ENCODE measurements around the gene GCN1.
A peak's percentile ranks its signal among the peaks of the same experiment; 100 is the strongest.

GCN1 gene

GRCh38 chr12:120100630-120101029 lies 93.9 kb downstream of the GCN1 start:
- Histone ChIP-seq H3K9me3 (ENCODE audit: low read length) (no peaks in the 10 kb centered on the region), H3K4me3 (ENCODE audit: low read length) (no peak overlapping the region), H3K36me3 (ENCODE audit: insufficient read depth, low read length) (peaks cover 48% of the 10 kb centered on the region), H3K27me3 (ENCODE audit: insufficient read depth, low read length) (no peaks in the 10 kb centered on the region), H3K4me1 (ENCODE audit: insufficient read depth, low read length) (peaks cover 2% of the 10 kb centered on the region), H2AFZ (ENCODE audit: low read depth, low read length) (no peak overlapping the region)

DNA sequence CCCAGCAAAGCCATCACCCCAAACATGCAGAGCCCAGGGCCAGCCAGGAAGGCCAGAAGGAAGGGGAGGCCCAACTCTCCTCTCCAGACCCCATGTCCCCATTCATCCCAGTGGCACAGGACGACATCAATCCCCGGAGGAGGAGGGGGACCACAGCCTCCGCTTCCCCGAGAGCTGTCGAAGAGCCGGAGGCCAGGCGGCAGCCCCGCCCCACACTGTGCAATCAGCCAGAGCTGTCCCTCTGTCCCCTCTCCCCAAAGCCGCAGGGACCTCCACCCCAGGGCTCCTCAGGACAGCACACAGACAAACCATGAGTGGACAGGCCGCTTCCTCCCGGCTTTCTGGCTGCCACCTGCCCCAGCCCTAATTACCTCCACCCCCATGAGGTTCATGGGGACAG lies 94.8 kb downstream of the GCN1 start:
- Histone ChIP-seq H2AFZ (ENCODE audit: low read depth, low read length) (no peak overlapping the region), H3K4me3 (ENCODE audit: low read length) (no peak overlapping the region), H3K9me3 (ENCODE audit: low read length) (no peaks in the 10 kb centered on the region), H3K27me3 (ENCODE audit: insufficient read depth, low read length) (no peaks in the 10 kb centered on the region), H3K4me1 (ENCODE audit: insufficient read depth, low read length) (peaks cover 4% of the 10 kb centered on the region), H3K36me3 (ENCODE audit: insufficient read depth, low read length) (peaks cover 44% of the 10 kb centered on the region)

DNA sequence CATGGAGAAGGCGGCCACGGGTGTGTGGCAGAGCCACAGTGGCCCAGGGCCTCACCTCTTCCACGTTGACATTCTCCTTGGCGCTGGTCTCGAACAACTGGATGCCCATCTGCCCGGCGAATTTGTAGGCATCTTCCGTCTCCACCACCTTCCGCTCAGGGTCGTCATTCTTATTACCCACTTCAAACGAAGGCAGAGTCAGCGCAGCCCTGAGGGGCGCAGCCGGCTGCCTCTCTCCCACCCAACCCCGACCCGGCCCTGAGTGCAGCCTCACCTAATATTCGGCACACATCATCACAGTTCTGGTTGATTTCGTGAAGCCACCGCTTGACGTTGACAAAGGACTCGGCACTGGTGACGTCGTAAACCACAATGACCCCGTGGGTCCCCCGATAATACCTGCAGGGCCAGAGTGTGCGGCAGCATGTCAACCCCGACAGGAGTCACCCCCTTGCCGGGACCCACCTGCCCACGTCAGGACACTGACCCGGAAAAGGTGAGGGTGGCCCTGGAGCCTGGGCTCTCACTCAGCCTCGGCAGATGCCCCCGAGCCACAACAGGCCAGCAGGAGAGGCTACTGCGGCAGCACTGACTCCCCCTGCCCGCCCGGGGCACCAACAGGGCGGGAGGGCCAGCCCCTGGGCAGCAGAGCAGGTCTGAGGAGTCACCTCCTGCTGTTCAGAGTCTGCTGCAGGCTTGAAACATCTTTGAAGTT lies 95.6 kb downstream of the GCN1 start:
- H3K4me1 ChIP-seq (ENCODE audit: insufficient read depth, low read length), result peaks cover 12% of the 10 kb centered on the region
- peaks cover 44% of the 10 kb centered on the region for H3K36me3 ChIP-seq (ENCODE audit: insufficient read depth, low read length)
- no peaks in the 10 kb centered on the region for H3K27me3 ChIP-seq (ENCODE audit: insufficient read depth, low read length)
- no peak overlapping the region for H2AFZ ChIP-seq (ENCODE audit: low read depth, low read length)
- no peak overlapping the region for H3K4me3 ChIP-seq (ENCODE audit: low read length)
- no peaks in the 10 kb centered on the region for H3K9me3 ChIP-seq (ENCODE audit: low read length)

DNA sequence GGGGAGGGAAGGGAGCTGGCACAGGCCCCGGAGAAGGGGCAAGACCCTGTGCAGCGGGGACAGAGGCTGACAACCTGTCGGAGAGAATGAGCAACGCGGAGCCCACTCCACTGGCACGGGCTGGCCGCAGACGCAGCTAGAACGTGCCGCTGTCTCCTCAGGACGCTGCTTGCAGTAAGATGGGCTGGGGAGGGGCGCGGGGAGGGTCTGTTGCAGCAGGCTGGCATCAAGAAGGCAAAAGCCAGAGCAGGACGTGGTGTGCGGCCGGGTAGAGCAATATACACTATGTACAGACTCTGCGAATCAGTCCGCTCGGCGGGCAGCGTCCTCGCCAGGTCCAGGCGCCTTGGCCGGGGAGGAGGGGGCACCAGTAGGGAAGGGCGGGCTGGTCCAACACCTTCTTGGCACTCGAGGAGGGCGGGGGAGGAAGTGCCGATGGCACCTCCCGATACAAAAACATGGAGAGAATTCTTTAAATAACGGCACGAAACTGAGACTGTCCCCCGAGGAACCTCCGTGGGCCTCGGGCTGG lies 97.8 kb downstream of the GCN1 start:
- Histone ChIP-seq H3K9me3 (ENCODE audit: low read length) (no peaks in the 10 kb centered on the region), H2AFZ (ENCODE audit: low read depth, low read length) (no peak overlapping the region), H3K36me3 (ENCODE audit: insufficient read depth, low read length) (peaks cover 31% of the 10 kb centered on the region)

GRCh38 chr12:120095736-120096135 lies 98.8 kb downstream of the GCN1 start:
- Histone ChIP-seq H3K36me3 (ENCODE audit: insufficient read depth, low read length) (peaks cover 28% of the 10 kb centered on the region), H2AFZ (ENCODE audit: low read depth, low read length) (no peak overlapping the region), H3K4me3 (ENCODE audit: low read length) (no peak overlapping the region), H3K9me3 (ENCODE audit: low read length) (no peaks in the 10 kb centered on the region), H3K4me1 (ENCODE audit: insufficient read depth, low read length) (peaks cover 25% of the 10 kb centered on the region), H3K27me3 (ENCODE audit: insufficient read depth, low read length) (no peaks in the 10 kb centered on the region)

More for the DNA sequence above, 97.8 kb downstream of the GCN1 start:
- Histone ChIP-seq H3K27me3 (ENCODE audit: insufficient read depth, low read length) (no peaks in the 10 kb centered on the region), H3K4me1 (ENCODE audit: insufficient read depth, low read length) (peaks cover 25% of the 10 kb centered on the region), H3K4me3 (ENCODE audit: low read length) (no peak overlapping the region)

DNA sequence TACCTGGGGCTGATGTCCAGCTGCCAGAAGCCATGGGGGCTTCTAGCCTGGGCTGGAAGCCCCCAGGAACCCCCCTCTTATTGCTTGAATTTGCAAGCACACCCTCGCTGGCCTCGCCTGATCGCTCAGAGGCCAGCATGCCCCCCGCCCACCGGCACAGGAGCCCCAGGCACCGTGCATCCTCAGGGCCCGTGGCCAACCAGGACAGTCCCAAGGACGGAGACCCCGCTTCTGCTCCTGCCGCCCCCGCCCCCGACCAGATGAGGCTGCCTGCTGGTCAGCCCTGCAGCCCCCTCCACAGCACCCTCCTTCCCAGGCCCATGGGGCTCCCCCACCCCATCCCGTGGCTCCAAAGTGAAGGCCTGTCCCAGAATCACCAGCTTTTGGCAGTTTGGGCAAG lies 99.2 kb downstream of the GCN1 start:
- Histone ChIP-seq H3K36me3 (ENCODE audit: insufficient read depth, low read length) (peaks cover 24% of the 10 kb centered on the region), H3K4me3 (ENCODE audit: low read length) (no peak overlapping the region), H3K27me3 (ENCODE audit: insufficient read depth, low read length) (no peaks in the 10 kb centered on the region), H3K4me1 (ENCODE audit: insufficient read depth, low read length) (peaks cover 26% of the 10 kb centered on the region), H2AFZ (ENCODE audit: low read depth, low read length) (no peak overlapping the region), H3K9me3 (ENCODE audit: low read length) (no peaks in the 10 kb centered on the region)

GRCh38 chr12:120094485-120094884 lies 100.0 kb downstream of the GCN1 start:
- Histone ChIP-seq H2AFZ (ENCODE audit: low read depth, low read length) (no peak overlapping the region), H3K4me1 (ENCODE audit: insufficient read depth, low read length) (peaks cover 27% of the 10 kb centered on the region), H3K36me3 (ENCODE audit: insufficient read depth, low read length) (peaks cover 21% of the 10 kb centered on the region), H3K27me3 (ENCODE audit: insufficient read depth, low read length) (no peaks in the 10 kb centered on the region), H3K9me3 (ENCODE audit: low read length) (no peaks in the 10 kb centered on the region), H3K4me3 (ENCODE audit: low read length) (no peak overlapping the region)

DNA sequence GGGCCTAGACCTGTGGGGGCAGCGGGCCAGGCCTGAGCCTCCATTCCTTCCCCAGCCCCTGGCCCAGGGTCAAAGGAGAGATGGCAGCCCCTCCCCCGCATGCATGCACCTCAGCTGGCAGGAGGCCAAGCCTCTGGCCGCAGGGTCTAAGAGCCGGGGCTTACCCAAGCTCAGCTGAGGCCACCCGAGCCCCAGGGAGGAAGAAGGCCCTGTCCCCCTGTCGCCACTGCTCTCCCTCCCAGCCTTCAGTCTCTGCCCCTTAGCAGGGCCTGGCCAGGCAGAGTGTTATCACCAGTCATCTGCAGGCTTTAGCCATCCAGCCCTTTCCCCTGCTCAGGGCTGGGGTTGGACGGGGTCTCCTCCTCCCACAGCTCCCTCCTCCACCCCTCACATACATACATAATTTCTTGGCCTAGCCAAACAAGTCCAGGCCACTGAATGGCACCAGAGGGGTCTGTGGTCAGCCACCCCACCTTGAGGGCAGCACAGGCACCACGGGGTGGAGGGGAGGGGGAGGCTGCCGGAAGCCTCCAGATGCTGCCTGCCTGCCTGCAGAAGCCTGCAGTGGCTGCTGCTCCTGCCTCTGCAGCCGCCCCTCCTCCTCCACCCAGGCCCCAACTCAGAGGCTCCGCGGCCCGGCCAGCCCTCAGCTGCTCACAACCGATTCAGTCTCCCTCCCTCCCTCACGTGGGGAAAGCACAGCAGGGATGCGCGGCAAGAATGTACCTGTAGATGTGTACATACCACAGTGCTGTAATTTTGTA lies 100.7 kb downstream of the GCN1 start:
- H3K36me3 ChIP-seq (ENCODE audit: insufficient read depth, low read length), result peaks cover 16% of the 10 kb centered on the region
- no peak overlapping the region for H2AFZ ChIP-seq (ENCODE audit: low read depth, low read length)
- peak overlapping the region; percentile 22 for H3K4me3 ChIP-seq (ENCODE audit: low read length)
- no peaks in the 10 kb centered on the region for H3K27me3 ChIP-seq (ENCODE audit: insufficient read depth, low read length)
- H3K9me3 ChIP-seq (ENCODE audit: low read length), result no peaks in the 10 kb centered on the region
- H3K4me1 ChIP-seq (ENCODE audit: insufficient read depth, low read length), result peaks cover 27% of the 10 kb centered on the region

GRCh38 chr12:120093336-120093591 lies 101.3 kb downstream of the GCN1 start:
- Histone ChIP-seq H2AFZ (ENCODE audit: low read depth, low read length) (no peak overlapping the region), H3K9me3 (ENCODE audit: low read length) (no peaks in the 10 kb centered on the region), H3K36me3 (ENCODE audit: insufficient read depth, low read length) (peaks cover 11% of the 10 kb centered on the region), H3K4me3 (ENCODE audit: low read length) (no peak overlapping the region), H3K27me3 (ENCODE audit: insufficient read depth, low read length) (no peaks in the 10 kb centered on the region), H3K4me1 (ENCODE audit: insufficient read depth, low read length) (peaks cover 27% of the 10 kb centered on the region)

DNA sequence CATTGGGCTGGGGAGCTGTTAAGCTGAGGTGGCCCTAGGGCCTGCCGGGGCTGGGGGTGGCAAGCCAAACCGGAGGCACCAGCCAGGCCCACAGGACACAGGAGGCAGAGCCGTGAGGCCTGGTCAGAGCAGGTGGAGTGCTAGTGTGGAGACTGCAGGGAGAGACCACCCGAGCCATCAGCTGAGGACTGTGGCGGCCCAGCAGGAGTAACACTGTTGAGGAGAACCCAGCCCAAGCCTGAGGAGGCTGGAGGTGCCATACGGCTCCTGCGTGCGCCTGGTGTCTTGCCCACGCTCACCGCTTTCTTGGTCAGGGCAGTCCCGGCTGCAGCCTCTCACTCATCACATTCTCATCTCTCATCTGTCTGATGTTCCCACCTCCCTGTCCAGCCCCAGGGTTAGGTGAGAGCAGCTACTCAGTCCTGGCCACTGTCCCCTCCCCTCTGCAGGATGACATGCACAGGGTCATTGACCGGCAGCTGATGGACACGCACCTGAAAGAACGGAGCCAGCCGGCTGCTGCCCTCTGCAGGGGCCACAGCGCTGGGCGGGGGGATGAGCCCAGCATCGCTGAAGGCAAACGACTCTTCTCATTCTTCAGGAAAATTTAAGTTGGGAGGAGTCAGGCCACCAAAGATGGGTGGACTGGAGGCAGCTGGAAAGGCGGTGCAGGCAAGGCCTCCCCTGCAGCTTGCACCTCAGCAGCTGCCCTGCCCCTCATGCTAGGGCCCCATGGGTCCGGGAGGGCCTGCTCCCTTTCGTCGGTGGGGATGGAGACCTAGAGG lies 101.8 kb downstream of the GCN1 start:
- Histone ChIP-seq H3K36me3 (ENCODE audit: insufficient read depth, low read length) (peaks cover 8% of the 10 kb centered on the region), H2AFZ (ENCODE audit: low read depth, low read length) (no peak overlapping the region), H3K4me3 (ENCODE audit: low read length) (no peak overlapping the region), H3K27me3 (ENCODE audit: insufficient read depth, low read length) (no peaks in the 10 kb centered on the region), H3K4me1 (ENCODE audit: insufficient read depth, low read length) (peaks cover 28% of the 10 kb centered on the region), H3K9me3 (ENCODE audit: low read length) (no peaks in the 10 kb centered on the region)

GRCh38 chr12:120091371-120092090 lies 103.0 kb downstream of the GCN1 start:
- H3K4me1 ChIP-seq (ENCODE audit: insufficient read depth, low read length), result peaks cover 34% of the 10 kb centered on the region

DNA sequence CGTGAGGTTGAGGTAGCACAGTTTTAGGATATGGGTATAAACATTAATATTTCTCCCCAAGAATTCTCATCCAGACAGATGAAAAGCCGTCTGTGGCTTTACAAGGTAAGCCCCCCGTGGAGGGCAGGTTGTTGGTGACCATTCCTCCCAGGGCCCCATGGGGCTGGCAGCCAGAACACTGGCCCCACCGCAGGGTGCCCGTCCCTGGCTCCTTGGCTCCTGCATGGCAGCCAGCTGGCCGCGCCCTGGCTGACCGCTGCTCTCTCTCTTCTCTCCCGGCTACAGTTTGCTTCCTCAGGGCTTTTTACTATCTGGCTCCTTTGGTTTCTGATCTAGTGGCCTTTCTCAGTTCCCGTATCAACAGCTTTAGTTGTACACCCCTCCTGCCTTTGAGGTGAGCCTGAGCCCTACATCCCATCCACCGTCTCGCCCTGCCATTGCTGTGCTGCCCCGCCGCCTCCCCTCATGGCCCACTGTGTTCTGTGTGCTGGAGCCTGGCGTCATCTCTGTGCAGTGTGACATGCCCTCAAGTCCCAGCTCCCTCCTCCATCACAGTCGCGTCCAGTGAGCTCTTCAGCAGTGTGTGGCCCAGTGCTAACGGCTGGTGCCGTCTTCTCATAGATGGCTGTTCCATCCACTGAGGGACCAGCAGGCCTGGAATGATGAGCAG lies 103.8 kb downstream of the GCN1 start:
- no peak overlapping the region for H3K4me3 ChIP-seq (ENCODE audit: low read length)
- peaks cover 40% of the 10 kb centered on the region for H3K4me1 ChIP-seq (ENCODE audit: insufficient read depth, low read length)
- H3K27me3 ChIP-seq (ENCODE audit: insufficient read depth, low read length), result no peaks in the 10 kb centered on the region

More at GRCh38 chr12:120091371-120092090, 103.0 kb downstream of the GCN1 start:
- Histone ChIP-seq H3K9me3 (ENCODE audit: low read length) (no peaks in the 10 kb centered on the region), H3K36me3 (ENCODE audit: insufficient read depth, low read length) (peaks cover 4% of the 10 kb centered on the region), H3K27me3 (ENCODE audit: insufficient read depth, low read length) (no peaks in the 10 kb centered on the region), H3K4me3 (ENCODE audit: low read length) (no peak overlapping the region), H2AFZ (ENCODE audit: low read depth, low read length) (no peak overlapping the region)

More for the DNA sequence above, 103.8 kb downstream of the GCN1 start:
- no peaks in the 10 kb centered on the region for H3K36me3 ChIP-seq (ENCODE audit: insufficient read depth, low read length)
- H2AFZ ChIP-seq (ENCODE audit: low read depth, low read length), result no peak overlapping the region
- no peaks in the 10 kb centered on the region for H3K9me3 ChIP-seq (ENCODE audit: low read length)
